DMS 273 (cell line): Measurements from ENCODE around the gene GALK1.
A peak's percentile ranks its signal among the peaks of the same experiment; 100 is the strongest.
"Not testable (repeated sequence)": the region's sequence is repeated elsewhere in the genome, so short reads cannot be mapped to it uniquely, and the experiment has no call there.

Source experiments
- DNase-seq: peaks from one replicate; lab custom pipeline; 2025; ENCODE audit not compliant: unreplicated experiment; lab: John Stamatoyannopoulos, UW

GALK1 gene

GRCh38 chr17:75767881-75768280 lies 2.9 kb upstream of the GALK1 start:
- no peak for DNase-seq

- DNase-seq, result no peak
Observed at GRCh38 chr17:75765981-75766380, 989 bp upstream of the GALK1 start.

- no peak for DNase-seq
Observed at GRCh38 chr17:75764417-75764710, 628 bp downstream of the GALK1 start.

- no peak for DNase-seq
Observed at GRCh38 chr17:75763613-75764416, 1.2 kb downstream of the GALK1 start.

GRCh38 chr17:75763269-75763607 lies 1.8 kb downstream of the GALK1 start:
- no peak for DNase-seq

GRCh38 chr17:75762513-75763268 lies 2.3 kb downstream of the GALK1 start:
- DNase-seq, result no peak

- DNase-seq, result not testable (repeated sequence)
Observed at GRCh38 chr17:75759978-75760640, 4.9 kb downstream of the GALK1 start.

- DNase-seq, result no peak
Observed at GRCh38 chr17:75759457-75759856, 5.5 kb downstream of the GALK1 start.

- DNase-seq, result peak; percentile 50
Observed at GRCh38 chr17:75758131-75758905, 6.7 kb downstream of the GALK1 start.

- DNase-seq, result no peak
Observed at GRCh38 chr17:75757086-75757681, 7.8 kb downstream of the GALK1 start.

- no peak for DNase-seq
Observed at GRCh38 chr17:75756451-75757085, 8.4 kb downstream of the GALK1 start.

GRCh38 chr17:75755990-75756389 lies 9.0 kb downstream of the GALK1 start:
- DNase-seq, result no peak

- DNase-seq, result peak; percentile 91
Observed at GRCh38 chr17:75755205-75755901, 9.6 kb downstream of the GALK1 start.

- no peak for DNase-seq
Observed at GRCh38 chr17:75754378-75755204, 10.4 kb downstream of the GALK1 start.

- peak; percentile 62 for DNase-seq
Observed at GRCh38 chr17:75753514-75754377, 11.2 kb downstream of the GALK1 start.

- no peak for DNase-seq
Observed at GRCh38 chr17:75752802-75753513, 12.0 kb downstream of the GALK1 start.

GRCh38 chr17:75752405-75752709 lies 12.6 kb downstream of the GALK1 start:
- no peak for DNase-seq
